Colonic mucosa (tissue), 4 donors: ENCODE results near the gene FUOM. TPM values are rescaled to one million over a fixed set of nuclear protein-coding genes. Genes with fewer than 3 reads are reported as not detected.

ENCODE experiments used
- DNase-seq: peaks from one replicate; pipeline ENCODE4 v3.0.0-alpha.2; 2020
- H3K27ac ChIP-seq: fragments of 200-600 bp; one replicate; pipeline ENCODE4 v1.8.0; 2021
- H3K27me3 ChIP-seq: fragments of 200-600 bp; one replicate; pipeline ENCODE4 v1.8.0; 2021
- H3K36me3 ChIP-seq: fragments of 200-600 bp; one replicate; pipeline ENCODE4 v1.8.0; 2021
- H3K4me1 ChIP-seq: fragments of 200-600 bp; one replicate; pipeline ENCODE4 v1.8.0; 2021; ENCODE audit warnings: mild to moderate bottlenecking
- H3K4me3 ChIP-seq: fragments of 200-600 bp; one replicate; pipeline ENCODE4 v1.8.0; 2021
- H3K9ac ChIP-seq, 2 donors: one replicate each; pipeline ENCODE4 v1.7.0; 2013; ENCODE audit warnings: control low read depth in 2 of 2, low read depth in 2 of 2, low read length in 2 of 2
- H3K9me3 ChIP-seq: fragments of 200-600 bp; one replicate; pipeline ENCODE4 v1.8.0; 2021
- intact Hi-C: fragments of 100-400 bp; cut with DNase I; formaldehyde crosslinking; loops from one replicate; pipeline ENCODE4 v1.14.1; 2022
- microRNA-seq: library from miRNA; unstranded; fragments of <30 nt; microRNA quantifications from one replicate; pipeline ENCODE4, GENCODE V29; 2019
- total RNA-seq, 2 donors: library from RNA; stranded (reverse); fragmentation: NEBNext Ultra II Directional in 1 of 2; extraction: Animal tissue kit (Norgen Biotek cat#: 25700) in 1 of 2; gene quantifications; one replicate each; pipeline ENCODE4 v1.2.1, GENCODE V29; 2021
- TF ChIP-seq, protein P1 (sequence below): fragments of 200-600 bp; IDR thresholded peaks from one replicate; pipeline ENCODE4 v1.8.0; 2022; ENCODE audit warnings: antibody characterized with exemption, mild to moderate bottlenecking
- donor health status: healthy.
- donor health status: DM: no; HTN: no; CAD: no.
- donor health status: DM: no; HTN: no; CAD: no.

The FUOM gene
- total RNA-seq, 2 donors from 2014 or later = 16.9 to 23.3 TPM

DNA sequence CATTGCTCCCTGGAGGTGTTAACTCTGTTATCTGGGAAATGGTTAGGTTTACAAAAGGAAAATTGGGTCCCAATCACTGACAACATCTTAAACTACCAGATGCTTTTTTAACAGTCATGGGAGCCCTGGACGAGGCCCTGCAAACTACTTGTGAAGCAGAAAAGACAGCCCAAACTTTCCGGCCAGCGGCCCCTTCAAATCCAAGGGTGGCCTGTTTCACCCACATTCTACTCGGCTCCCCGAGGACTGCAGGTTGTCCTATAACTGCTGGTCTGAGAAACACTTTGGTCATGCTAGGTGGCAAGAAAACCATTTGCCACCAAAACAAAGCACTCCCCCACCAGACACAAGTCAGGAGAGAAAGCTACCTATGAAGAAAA lies 51.7 kb downstream of the FUOM start:
- H3K4me1 ChIP-seq = no peaks in the 10 kb centered on the region

More for the DNA sequence above, 51.7 kb downstream of the FUOM start:
- Histone ChIP-seq H3K9me3 (no peaks in the 10 kb centered on the region), H3K4me3 (no peak overlapping the region), H3K27me3 (no peaks in the 10 kb centered on the region), H3K9ac (no peak overlapping the region), H3K36me3 (no peaks in the 10 kb centered on the region), H3K27ac (no peak overlapping the region)
- TF ChIP-seq, protein P1, sequence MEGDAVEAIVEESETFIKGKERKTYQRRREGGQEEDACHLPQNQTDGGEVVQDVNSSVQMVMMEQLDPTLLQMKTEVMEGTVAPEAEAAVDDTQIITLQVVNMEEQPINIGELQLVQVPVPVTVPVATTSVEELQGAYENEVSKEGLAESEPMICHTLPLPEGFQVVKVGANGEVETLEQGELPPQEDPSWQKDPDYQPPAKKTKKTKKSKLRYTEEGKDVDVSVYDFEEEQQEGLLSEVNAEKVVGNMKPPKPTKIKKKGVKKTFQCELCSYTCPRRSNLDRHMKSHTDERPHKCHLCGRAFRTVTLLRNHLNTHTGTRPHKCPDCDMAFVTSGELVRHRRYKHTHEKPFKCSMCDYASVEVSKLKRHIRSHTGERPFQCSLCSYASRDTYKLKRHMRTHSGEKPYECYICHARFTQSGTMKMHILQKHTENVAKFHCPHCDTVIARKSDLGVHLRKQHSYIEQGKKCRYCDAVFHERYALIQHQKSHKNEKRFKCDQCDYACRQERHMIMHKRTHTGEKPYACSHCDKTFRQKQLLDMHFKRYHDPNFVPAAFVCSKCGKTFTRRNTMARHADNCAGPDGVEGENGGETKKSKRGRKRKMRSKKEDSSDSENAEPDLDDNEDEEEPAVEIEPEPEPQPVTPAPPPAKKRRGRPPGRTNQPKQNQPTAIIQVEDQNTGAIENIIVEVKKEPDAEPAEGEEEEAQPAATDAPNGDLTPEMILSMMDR = no peak
- intact Hi-C loops = loop anchor here (5.0 kb wide), 1 partner anchor 44 kb away; no protein-coding TSS in a partner anchor
- no peak for DNase-seq

Small RNA genes within 50 kb of the gene (microRNA-seq; reads per million reads assigned to microRNA genes)
- 2.8 reads per million for gene MIR3944

Other genes starting within 250 kb of the FUOM start
- gene KNDC1, start 197.8 kb downstream of the FUOM start, total RNA-seq = under 1 TPM; 0.29 to 0.32 TPM
- gene UTF1, start 127.8 kb downstream of the FUOM start, total RNA-seq = not detected
- under 1 TPM; 0.15 to 0.24 TPM for gene VENTX, start 120.2 kb downstream of the FUOM start, total RNA-seq
- gene ADAM8, start 81.2 kb downstream of the FUOM start, total RNA-seq = 1 to 10 TPM; 3.7 to 5.7 TPM
- gene TUBGCP2, start 49.1 kb downstream of the FUOM start, total RNA-seq = 10 to 100 TPM; 64.7 to 67.5 TPM
- 10 to 100 TPM; 53.9 to 78.2 TPM for gene ZNF511, start 49.1 kb downstream of the FUOM start, total RNA-seq
- gene CALY, start 21.1 kb downstream of the FUOM start, total RNA-seq = 1 to 10 TPM in 1 of 2 donors, not detected in 1; 1.6 TPM
- gene PRAP1, start 10.6 kb downstream of the FUOM start, total RNA-seq = 10 to 100 TPM; 15.0 to 99.3 TPM
- 100 to 1,000 TPM; 188 to 214 TPM for gene ECHS1, start 15.3 kb upstream of the FUOM start, total RNA-seq
- gene PAOX, start 21.2 kb upstream of the FUOM start, total RNA-seq = 1 to 10 TPM; 3.5 to 5.8 TPM
- gene MTG1, start 36.1 kb upstream of the FUOM start, total RNA-seq = 10 to 100 TPM; 31.2 to 59.5 TPM
- gene SPRN, start 66.6 kb upstream of the FUOM start, total RNA-seq = not detected
- 1 to 10 TPM; 1.3 to 1.6 TPM for gene SCART1, start 95.9 kb upstream of the FUOM start, total RNA-seq
- 1 to 10 TPM in 1 of 2 donors, under 1 TPM in 1; 0.90 to 3.5 TPM for gene CYP2E1, start 169.3 kb upstream of the FUOM start, total RNA-seq
- not detected for gene SYCE1, start 207.6 kb upstream of the FUOM start, total RNA-seq